ENCODE results near the gene TRAF5.

GRCh38 chr1:211339631-211340041, 13.0 kb downstream of the TRAF5 start:
- TF ChIP-seq SREBF2 (IDR thresholded peaks at IDR 0.05) (no peak), EP300 (IDR thresholded peaks at IDR 0.05) (no peak), RCOR1 (IDR thresholded peaks at IDR 0.05; ENCODE audit: low read depth, low read length) (no peak), CTCF (IDR thresholded peaks at IDR 0.05) (no peak), HDAC2 (IDR thresholded peaks at IDR 0.05) (no peak), POLR2A (IDR thresholded peaks at IDR 0.05; ENCODE audit: low read length) (no peak)
